HepG2 (cell line): ENCODE data around the gene POU3F3. TPM values are rescaled to one million over a fixed set of nuclear protein-coding genes. Genes with fewer than 3 reads are reported as not detected.

Experiments
- ATAC-seq: fragments of 200-7000 bp; cut with Tn5 transposase; 3 replicates; pipeline ENCODE4 v1.9.1; 2020; ENCODE audit warnings: mild to moderate bottlenecking, moderate library complexity
- BruUV-seq: library from RNA; stranded (reverse); fragments of 400-500 nt; replicated peaks from 2 replicates; lab custom pipeline; 2021; lab: Mats Ljungman, UMichigan
- CTCF ChIA-PET: fragments of 300-600 bp; formaldehyde crosslinking; extraction: SDS; loops from one replicate; lab custom pipeline; 2021; ENCODE audit warnings: low total read pairs, inconsistent platforms, low intra/inter-chr PET ratio; lab: Yijun Ruan, JAX
- POLR2A ChIA-PET: fragments of 350-600 bp; sonication (Branson Sonifier 250); formaldehyde crosslinking; loops from one replicate; lab custom pipeline; 2020; ENCODE audit warnings: antibody characterized with exemption, inconsistent platforms; lab: Yijun Ruan, JAX
- DNase-seq: peaks from one replicate; pipeline ENCODE4 v3.0.0-alpha.2; 2015; ENCODE audit warnings: low spot score
- FAIRE-seq: peaks from 3 replicates; lab custom pipeline; 2011; peaks lifted over from hg19 to GRCh38; lab: Jason Lieb, UNC
- H2AFZ ChIP-seq: one replicate; pipeline ENCODE4 v1.6.1; 2011; ENCODE audit warnings: low read length, inconsistent platforms
- H3K27ac ChIP-seq: fragments of 300-600 bp; 3 replicates; pipeline ENCODE4 v1.8.0; 2011; ENCODE audit warnings: mixed run types, mild to moderate bottlenecking, mixed read lengths, low read length, inconsistent platforms; ENCODE audit not compliant: insufficient read depth; ENCODE audit errors: extremely low read length
- H3K27me3 ChIP-seq, 2 experiments: fragments of 200-600 bp in 1 of 2; 2 replicates in 1 of 2; 3 replicates in 1 of 2; pipeline versions ENCODE4 v1.6.0 to v1.8.0; 2011; ENCODE audit warnings: low read length in 2 of 2, mild to moderate bottlenecking in 2 of 2, moderate library complexity in 2 of 2, inconsistent platforms in 1 of 2; ENCODE audit not compliant: insufficient read depth in 2 of 2, control insufficient read depth in 1 of 2
- H3K36me3 ChIP-seq, 2 experiments: fragments of 200-600 bp in 1 of 2; replicated peaks in 1 of 2; 2 replicates in 1 of 2; 3 replicates in 1 of 2; pipeline versions ENCODE4 v1.5.1 to v1.8.0; 2011; ENCODE audit warnings: low read length in 2 of 2, inconsistent platforms in 1 of 2; ENCODE audit not compliant: insufficient read depth in 2 of 2, control insufficient read depth in 1 of 2
- H3K4me1 ChIP-seq: 2 replicates; pipeline ENCODE4 v1.5.1; 2012; ENCODE audit warnings: low read length, inconsistent platforms; ENCODE audit not compliant: insufficient read depth
- H3K4me2 ChIP-seq: 2 replicates; pipeline ENCODE4 v1.6.0; 2011; ENCODE audit warnings: low read depth, low read length, inconsistent platforms
- H3K4me3 ChIP-seq, 3 experiments: fragments of 200-600 bp in 1 of 3; sonication (generic), shearing (Covaris generic) in 1 of 3; replicated peaks in 1 of 3; 2 replicates each; pipeline ENCODE4 v1.5.1; 2011 to 2016; ENCODE audit warnings: low read length in 3 of 3, inconsistent platforms in 2 of 3, low read depth in 2 of 3, mild to moderate bottlenecking in 2 of 3, control low read depth in 1 of 3, mixed read lengths in 1 of 3; ENCODE audit not compliant: insufficient read depth in 1 of 3
- H3K79me2 ChIP-seq: one replicate; pipeline ENCODE4 v1.6.1; 2011; ENCODE audit warnings: low read length, inconsistent platforms; ENCODE audit not compliant: insufficient read depth
- H3K9ac ChIP-seq: 2 replicates; pipeline ENCODE4 v1.6.0; 2011; ENCODE audit warnings: mild to moderate bottlenecking, low read depth, low read length, inconsistent platforms; ENCODE audit not compliant: insufficient read depth
- H3K9me3 ChIP-seq: 2 replicates; pipeline ENCODE4 v1.5.1; 2012; ENCODE audit warnings: mild to moderate bottlenecking, low read length
- H4K20me1 ChIP-seq: 2 replicates; pipeline ENCODE4 v1.6.0; 2011; ENCODE audit warnings: inconsistent platforms, mild to moderate bottlenecking, low read length, moderate library complexity; ENCODE audit not compliant: insufficient read depth
- CREB1 ChIP-seq, 2 experiments: fragments of 450-650 bp in 1 of 2; IDR thresholded peaks; 2 replicates each; pipeline ENCODE4 v1.6.1; 2016 to 2017; ENCODE audit warnings: control low read depth in 1 of 2, mild to moderate bottlenecking in 1 of 2, missing compliant biosample characterization in 1 of 2, missing genetic modification characterization in 1 of 2
- ERF ChIP-seq: IDR thresholded peaks from 2 replicates; pipeline ENCODE4 v1.6.1; 2018; ENCODE audit warnings: missing biosample characterization, missing genetic modification reagents
- MEF2D ChIP-seq: sonication (generic); formaldehyde crosslinking; IDR thresholded peaks from 2 replicates; pipeline ENCODE4 v1.5.1; 2020; ENCODE audit warnings: mild to moderate bottlenecking, missing genetic modification reagents
- MYNN ChIP-seq: sonication (generic); formaldehyde crosslinking; IDR thresholded peaks from 2 replicates; pipeline ENCODE4 v1.4.0; 2020; ENCODE audit warnings: mild to moderate bottlenecking, low read depth, missing genetic modification reagents
- TCF7 ChIP-seq: sonication (generic); IDR thresholded peaks from 2 replicates; pipeline ENCODE4 v1.6.1; 2016; ENCODE audit warnings: antibody characterized with exemption, low read depth
- ZNF143 ChIP-seq: sonication (generic); formaldehyde crosslinking; IDR thresholded peaks from 2 replicates; pipeline ENCODE4 v1.4.0; 2020; ENCODE audit warnings: missing genetic modification reagents
- WGBS: methylation state at CpG from one replicate; pipeline ENCODE4 v1.1.6; 2017; ENCODE audit warnings: low lambda C conversion rate; 5-methylcytosine and 5-hydroxymethylcytosine counted together
- in situ Hi-C: cut with HindIII; loops from 2 replicates; pipeline ENCODE4 v1.10.0; 2017; ENCODE audit warnings: low pct_unique_long_range_greater_than_20kb; ENCODE audit not compliant: extremely low pct_ligation_motif_present
- intact Hi-C: fragments of 100-400 bp; cut with micrococcal nuclease; formaldehyde crosslinking; loops from one replicate; pipeline ENCODE4 v1.10.0; 2022; ENCODE audit not compliant: unreplicated experiment
- polyA plus RNA-seq, 8 experiments: library from polyadenylated mRNA; depleted of rRNA in 3 of 8; stranded (reverse) in 7 of 8; unstranded in 1 of 8; fragments of >200 nt; fragmentation: Illumina TruSeq in 4 of 8; extraction: Trizol in 4 of 8; gene quantifications; 2 replicates each; pipeline versions ENCODE4 v1.2.1 to v1.2.3, GENCODE V29; 2011 to 2016; ENCODE audit warnings: low read depth in 4 of 8, missing spikeins in 1 of 8, mixed read lengths in 1 of 8; ENCODE audit not compliant: insufficient read depth in 1 of 8
- total RNA-seq, 5 experiments: library from RNA; depleted of rRNA; stranded (reverse); fragments of >200 nt; fragmentation: Illumina TruSeq; extraction: Trizol; gene quantifications; 2 replicates each; pipeline ENCODE4 v1.2.3, GENCODE V29; 2016; ENCODE audit warnings: low read depth in 1 of 5
- TF ChIP-seq, protein P1 (sequence below): sonication (generic); formaldehyde crosslinking; IDR thresholded peaks from 2 replicates; pipeline ENCODE4 v1.4.0; 2020; ENCODE audit warnings: missing genetic modification reagents, mild to moderate bottlenecking, borderline replicate concordance

POU3F3 gene
- total and polyA plus RNA-seq, 2 of the 13 experiments (the other 11 are each of a cell fraction or from before 2014, with no cell fraction given) = not detected

GRCh38 chr2:104846786-104847585, 6.9 kb upstream of the POU3F3 start:
- in situ Hi-C loops (no loop called here), intact Hi-C loops (no loop called here)
- Histone ChIP-seq H3K4me3 (no peak overlapping the region), H3K36me3 (no peaks in the 10 kb centered on the region), H2AFZ (no peak overlapping the region), H4K20me1 (no peaks in the 10 kb centered on the region), H3K9me3 (no peaks in the 10 kb centered on the region), H3K4me1 (no peaks in the 10 kb centered on the region), H3K79me2 (no peaks in the 10 kb centered on the region), H3K27me3 (peaks cover 8 to 74% of the 10 kb centered on the region in 2 experiments), H3K4me2 (no peak overlapping the region), H3K9ac (no peak overlapping the region), H3K27ac (no peak overlapping the region)
- FAIRE-seq (no peak), ATAC-seq (no peak), DNase-seq (no peak)
- WGBS = 12% methylated on average over 9 of the region's 9 CpGs
- TF ChIP-seq, protein P1, sequence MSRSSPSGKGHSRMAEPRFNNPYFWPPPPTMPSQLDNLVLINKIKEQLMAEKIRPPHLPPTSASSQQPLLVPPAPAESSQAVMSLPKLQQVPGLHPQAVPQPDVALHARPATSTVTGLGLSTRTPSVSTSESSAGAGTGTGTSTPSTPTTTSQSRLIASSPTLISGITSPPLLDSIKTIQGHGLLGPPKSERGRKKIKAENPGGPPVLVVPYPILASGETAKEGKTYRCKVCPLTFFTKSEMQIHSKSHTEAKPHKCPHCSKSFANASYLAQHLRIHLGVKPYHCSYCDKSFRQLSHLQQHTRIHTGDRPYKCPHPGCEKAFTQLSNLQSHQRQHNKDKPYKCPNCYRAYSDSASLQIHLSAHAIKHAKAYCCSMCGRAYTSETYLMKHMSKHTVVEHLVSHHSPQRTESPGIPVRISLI (CRISPR knock-in tag) = no peak
- no peak for TF ChIP-seq TCF7
- TF ChIP-seq CREB1 (IDR thresholded peaks at IDR 0.05) = peak; percentile 80
- TF ChIP-seq CREB1 (CRISPR knock-in tag; IDR thresholded peaks at IDR 0.05) = no peak
- TF ChIP-seq MEF2D = no peak
- TF ChIP-seq ZNF143 (CRISPR knock-in tag) = no peak
- TF ChIP-seq MYNN (CRISPR knock-in tag) = no peak
- TF ChIP-seq ERF (CRISPR knock-in tag) = no peak
- CTCF ChIA-PET = no interaction called here
- POLR2A ChIA-PET = no interaction called here
- BruUV-seq = no TSS peak
